Measurements from ENCODE around the gene TEX22.

TEX22 gene

GRCh38 chr14:105424861-105425260, 26.5 kb downstream of the TEX22 start:
- TF ChIP-seq SPI1 (IDR thresholded peaks at IDR 0.05; ENCODE audit: low read depth, low read length): no peak
- TF ChIP-seq POLR2A (IDR thresholded peaks at IDR 0.05; ENCODE audit: low read depth, low read length): no peak
- TF ChIP-seq POLR2AphosphoS5 (IDR thresholded peaks at IDR 0.05; ENCODE audit: low read depth, low read length): no peak
- TF ChIP-seq POU2F2 (IDR thresholded peaks at IDR 0.05; ENCODE audit: low read depth, low read length): no peak
- TF ChIP-seq PAX5 (IDR thresholded peaks at IDR 0.05; ENCODE audit: insufficient read depth, low read length, severe bottlenecking): no peak
- TF ChIP-seq TAF1 (IDR thresholded peaks at IDR 0.05; ENCODE audit: low read depth, low read length): no peak
- DNase-seq (ENCODE audit: insufficient read length, low spot score) (no peak), FAIRE-seq (no peak)

GRCh38 chr14:105425823-105426247, 27.5 kb downstream of the TEX22 start:
- DNase-seq (ENCODE audit: insufficient read length, low spot score): no peak
- FAIRE-seq: no peak
- no peak for TF ChIP-seq POLR2AphosphoS5 (IDR thresholded peaks at IDR 0.05; ENCODE audit: low read depth, low read length)
- TF ChIP-seq POLR2A (IDR thresholded peaks at IDR 0.05; ENCODE audit: low read depth, low read length): no peak
- no peak for TF ChIP-seq TAF1 (IDR thresholded peaks at IDR 0.05; ENCODE audit: low read depth, low read length)
- no peak for TF ChIP-seq SPI1 (IDR thresholded peaks at IDR 0.05; ENCODE audit: low read depth, low read length)
- TF ChIP-seq PAX5 (IDR thresholded peaks at IDR 0.05; ENCODE audit: insufficient read depth, low read length, severe bottlenecking): no peak
- TF ChIP-seq POU2F2 (IDR thresholded peaks at IDR 0.05; ENCODE audit: low read depth, low read length): no peak

GRCh38 chr14:105426416-105427130, 28.2 kb downstream of the TEX22 start:
- FAIRE-seq (no peak), DNase-seq (ENCODE audit: insufficient read length, low spot score) (no peak)

GRCh38 chr14:105427412-105427811, 29.1 kb downstream of the TEX22 start:
- no peak for DNase-seq (ENCODE audit: insufficient read length, low spot score)
- no peak for FAIRE-seq
- TF ChIP-seq TAF1 (IDR thresholded peaks at IDR 0.05; ENCODE audit: low read depth, low read length) (no peak), POLR2AphosphoS5 (IDR thresholded peaks at IDR 0.05; ENCODE audit: low read depth, low read length) (no peak)

More at GRCh38 chr14:105426416-105427130, 28.2 kb downstream of the TEX22 start:
- TF ChIP-seq SPI1 (IDR thresholded peaks at IDR 0.05; ENCODE audit: low read depth, low read length): no peak
- TF ChIP-seq POLR2AphosphoS5 (IDR thresholded peaks at IDR 0.05; ENCODE audit: low read depth, low read length): no peak
- TF ChIP-seq POU2F2 (IDR thresholded peaks at IDR 0.05; ENCODE audit: low read depth, low read length): no peak
- TF ChIP-seq TAF1 (IDR thresholded peaks at IDR 0.05; ENCODE audit: low read depth, low read length): no peak
- no peak for TF ChIP-seq POLR2A (IDR thresholded peaks at IDR 0.05; ENCODE audit: low read depth, low read length)
- TF ChIP-seq PAX5 (IDR thresholded peaks at IDR 0.05; ENCODE audit: insufficient read depth, low read length, severe bottlenecking): no peak

GRCh38 chr14:105427936-105428485, 29.7 kb downstream of the TEX22 start:
- FAIRE-seq (no peak), DNase-seq (ENCODE audit: insufficient read length, low spot score) (no peak)
- TF ChIP-seq TAF1 (IDR thresholded peaks at IDR 0.05; ENCODE audit: low read depth, low read length): no peak
- no peak for TF ChIP-seq PAX5 (IDR thresholded peaks at IDR 0.05; ENCODE audit: insufficient read depth, low read length, severe bottlenecking)
- TF ChIP-seq POLR2A (IDR thresholded peaks at IDR 0.05; ENCODE audit: low read depth, low read length): no peak
- no peak for TF ChIP-seq POU2F2 (IDR thresholded peaks at IDR 0.05; ENCODE audit: low read depth, low read length)
- TF ChIP-seq SPI1 (IDR thresholded peaks at IDR 0.05; ENCODE audit: low read depth, low read length): no peak
- TF ChIP-seq POLR2AphosphoS5 (IDR thresholded peaks at IDR 0.05; ENCODE audit: low read depth, low read length): no peak

- DNase-seq (ENCODE audit: insufficient read length, low spot score): no peak
- TF ChIP-seq PAX5 (IDR thresholded peaks at IDR 0.05; ENCODE audit: insufficient read depth, low read length, severe bottlenecking): no peak
- no peak for TF ChIP-seq POLR2A (IDR thresholded peaks at IDR 0.05; ENCODE audit: low read depth, low read length)
- no peak for TF ChIP-seq POLR2AphosphoS5 (IDR thresholded peaks at IDR 0.05; ENCODE audit: low read depth, low read length)
- no peak for TF ChIP-seq POU2F2 (IDR thresholded peaks at IDR 0.05; ENCODE audit: low read depth, low read length)
- TF ChIP-seq SPI1 (IDR thresholded peaks at IDR 0.05; ENCODE audit: low read depth, low read length): no peak
- TF ChIP-seq TAF1 (IDR thresholded peaks at IDR 0.05; ENCODE audit: low read depth, low read length): no peak
- FAIRE-seq: no peak
Observed at GRCh38 chr14:105430042-105430441, 31.7 kb downstream of the TEX22 start.

GRCh38 chr14:105430565-105430964, 32.2 kb downstream of the TEX22 start:
- no peak for FAIRE-seq
- TF ChIP-seq POLR2A (IDR thresholded peaks at IDR 0.05; ENCODE audit: low read depth, low read length) (no peak), TAF1 (IDR thresholded peaks at IDR 0.05; ENCODE audit: low read depth, low read length) (no peak), SPI1 (IDR thresholded peaks at IDR 0.05; ENCODE audit: low read depth, low read length) (no peak), PAX5 (IDR thresholded peaks at IDR 0.05; ENCODE audit: insufficient read depth, low read length, severe bottlenecking) (no peak), POLR2AphosphoS5 (IDR thresholded peaks at IDR 0.05; ENCODE audit: low read depth, low read length) (no peak), POU2F2 (IDR thresholded peaks at IDR 0.05; ENCODE audit: low read depth, low read length) (no peak)
- DNase-seq (ENCODE audit: insufficient read length, low spot score): no peak

- DNase-seq (ENCODE audit: insufficient read length, low spot score) (no peak), FAIRE-seq (no peak)
- no peak for TF ChIP-seq TAF1 (IDR thresholded peaks at IDR 0.05; ENCODE audit: low read depth, low read length)
- no peak for TF ChIP-seq POU2F2 (IDR thresholded peaks at IDR 0.05; ENCODE audit: low read depth, low read length)
- TF ChIP-seq PAX5 (IDR thresholded peaks at IDR 0.05; ENCODE audit: insufficient read depth, low read length, severe bottlenecking): no peak
- TF ChIP-seq POLR2AphosphoS5 (IDR thresholded peaks at IDR 0.05; ENCODE audit: low read depth, low read length): no peak
- no peak for TF ChIP-seq SPI1 (IDR thresholded peaks at IDR 0.05; ENCODE audit: low read depth, low read length)
- no peak for TF ChIP-seq POLR2A (IDR thresholded peaks at IDR 0.05; ENCODE audit: low read depth, low read length)
Observed at GRCh38 chr14:105431256-105431655, 32.9 kb downstream of the TEX22 start.

- FAIRE-seq (no peak), DNase-seq (ENCODE audit: insufficient read length, low spot score) (no peak)
- TF ChIP-seq PAX5 (IDR thresholded peaks at IDR 0.05; ENCODE audit: insufficient read depth, low read length, severe bottlenecking) (no peak), POLR2A (IDR thresholded peaks at IDR 0.05; ENCODE audit: low read depth, low read length) (no peak), POU2F2 (IDR thresholded peaks at IDR 0.05; ENCODE audit: low read depth, low read length) (no peak), POLR2AphosphoS5 (IDR thresholded peaks at IDR 0.05; ENCODE audit: low read depth, low read length) (no peak), SPI1 (IDR thresholded peaks at IDR 0.05; ENCODE audit: low read depth, low read length) (no peak), TAF1 (IDR thresholded peaks at IDR 0.05; ENCODE audit: low read depth, low read length) (no peak)
Observed at GRCh38 chr14:105432657-105433056, 34.3 kb downstream of the TEX22 start.

Measured in GM12891 (cell line).